HG03521 (cell line): Measurements from ENCODE around the gene TMEM215.

ENCODE experiments used
- ATAC-seq: cut with Tn5 transposase; IDR thresholded peaks from one replicate; pipeline ENCODE4 v1.9.1; 2021; ENCODE audit warnings: mild to moderate bottlenecking, moderate library complexity; ENCODE audit not compliant: unreplicated experiment

Gene TMEM215

GRCh38 chr9:32832346-32832745 is 49.0 kb downstream of the TMEM215 start:
- ATAC-seq = no peak
